Coronary artery (tissue), 2 donors: ENCODE measurements around the gene IL17RE.
A peak's percentile ranks its signal among the peaks of the same experiment; 100 is the strongest.
"Not testable (repeated sequence)": the region's sequence is repeated elsewhere in the genome, so short reads cannot be mapped to it uniquely, and the experiment has no call there.

ENCODE experiments used
- DNase-seq: peaks from one replicate; pipeline ENCODE4 v3.0.0-alpha.2; 2017; ENCODE audit warnings: low spot score
- H3K27ac ChIP-seq, 2 donors: fragments of 200-600 bp; sonication (generic); one replicate each; pipeline ENCODE4 v1.5.1; 2016 to 2019
- H3K4me3 ChIP-seq: fragments of 200-600 bp; sonication (generic); 2 replicates; pipeline ENCODE4 v1.5.1; 2016; ENCODE audit warnings: mild to moderate bottlenecking, moderate library complexity
- CTCF ChIP-seq: fragments of 200-600 bp; sonication (generic); IDR thresholded peaks from one replicate; pipeline ENCODE4 v1.5.1; 2019; ENCODE audit warnings: antibody characterized with exemption

IL17RE gene

DNA sequence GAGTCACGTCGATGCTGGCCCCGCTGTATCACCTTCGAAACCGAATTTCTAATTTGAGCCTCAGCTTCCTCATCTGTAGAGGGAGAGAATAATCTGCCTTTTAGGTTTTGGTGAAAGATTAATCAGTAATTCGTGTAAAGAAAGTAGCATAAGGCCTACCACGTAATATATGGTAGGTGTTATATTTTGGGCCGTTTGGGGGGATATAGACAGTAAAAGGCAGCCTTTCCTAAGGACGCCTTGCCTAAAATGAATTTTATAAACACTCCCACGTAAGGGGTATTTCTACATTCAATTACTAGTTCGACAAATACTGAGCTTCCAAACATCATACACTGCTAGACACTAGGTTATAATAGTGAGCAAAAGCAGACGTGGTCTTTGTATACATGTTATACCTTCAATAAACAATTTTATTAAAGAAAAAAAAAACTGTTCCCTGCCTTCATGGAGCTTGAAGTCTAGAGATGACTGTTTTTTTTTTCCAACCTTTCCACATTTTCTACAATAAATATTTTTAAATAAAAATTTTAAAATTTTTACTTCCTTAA, 11.5 kb upstream of the IL17RE start:
- DNase-seq, result no peak
- peak overlapping the region; percentile 88 for H3K4me3 ChIP-seq
- peak overlapping the region; percentile 95 to 96 for H3K27ac ChIP-seq
- TF ChIP-seq CTCF, result no peak

GRCh38 chr3:9893739-9894138, 8.9 kb upstream of the IL17RE start:
- DNase-seq, result no peak
- Histone ChIP-seq H3K27ac (peak overlapping the region in 1 of 2 donors; percentile 8), H3K4me3 (no peak overlapping the region)
- TF ChIP-seq CTCF, result no peak

DNA sequence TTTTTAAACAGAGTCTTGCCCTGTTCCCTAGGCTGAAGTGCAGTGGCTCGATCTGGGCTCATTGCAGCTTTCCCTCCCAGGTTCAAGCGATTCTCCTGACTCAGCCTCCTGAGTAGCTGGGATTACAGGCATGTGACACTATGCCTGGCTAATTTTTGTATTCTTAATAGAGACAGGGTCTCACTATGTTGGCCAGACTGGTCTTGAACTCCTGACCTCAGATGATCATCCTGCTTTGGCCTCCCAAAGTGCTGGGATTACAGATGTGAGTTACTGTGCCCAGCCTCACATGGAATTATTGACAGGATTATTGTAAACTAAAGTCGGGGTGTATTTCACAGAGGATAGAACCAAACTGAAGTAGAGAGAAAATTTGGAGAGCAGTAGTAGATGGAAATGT, 6.9 kb upstream of the IL17RE start:
- not testable (repeated sequence) for H3K27ac ChIP-seq, H3K4me3 ChIP-seq, DNase-seq

DNA sequence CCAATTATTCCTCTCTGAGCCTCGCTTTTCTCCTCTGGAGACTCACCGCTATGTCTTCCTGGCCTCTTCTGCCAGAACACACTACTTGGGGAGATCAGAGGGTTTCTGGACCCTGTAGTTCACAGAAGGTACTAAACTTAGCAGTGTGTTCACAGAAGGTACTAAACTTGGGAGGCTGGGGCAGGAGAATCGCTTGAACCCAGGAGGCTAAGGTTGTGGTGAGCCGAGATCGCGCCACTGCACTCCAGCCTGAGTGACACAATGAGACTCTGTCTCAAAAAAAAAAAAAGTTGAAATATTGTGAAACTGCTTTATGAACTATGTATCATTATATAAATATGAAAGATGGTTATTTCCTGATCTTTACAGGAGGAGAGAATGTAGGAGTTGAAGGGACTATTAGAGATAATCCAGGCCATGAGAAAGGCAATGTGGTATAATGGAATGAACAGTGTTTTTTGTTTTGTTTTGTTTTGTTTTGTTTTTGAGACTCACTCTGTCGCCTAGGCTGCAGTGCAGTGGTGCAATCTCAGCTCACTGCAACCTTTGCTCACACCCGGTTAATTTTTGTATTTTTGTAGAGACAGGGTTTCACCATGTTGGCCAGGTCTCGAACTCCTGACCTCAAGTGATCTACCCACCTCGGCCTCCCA, 5.8 kb upstream of the IL17RE start:
- not testable (repeated sequence) for DNase-seq, H3K27ac ChIP-seq, H3K4me3 ChIP-seq

GRCh38 chr3:9897408-9898372, 5.0 kb upstream of the IL17RE start:
- no peak for TF ChIP-seq CTCF
- DNase-seq, result no peak
- no peak overlapping the region for H3K4me3 ChIP-seq
- no peak overlapping the region for H3K27ac ChIP-seq

DNA sequence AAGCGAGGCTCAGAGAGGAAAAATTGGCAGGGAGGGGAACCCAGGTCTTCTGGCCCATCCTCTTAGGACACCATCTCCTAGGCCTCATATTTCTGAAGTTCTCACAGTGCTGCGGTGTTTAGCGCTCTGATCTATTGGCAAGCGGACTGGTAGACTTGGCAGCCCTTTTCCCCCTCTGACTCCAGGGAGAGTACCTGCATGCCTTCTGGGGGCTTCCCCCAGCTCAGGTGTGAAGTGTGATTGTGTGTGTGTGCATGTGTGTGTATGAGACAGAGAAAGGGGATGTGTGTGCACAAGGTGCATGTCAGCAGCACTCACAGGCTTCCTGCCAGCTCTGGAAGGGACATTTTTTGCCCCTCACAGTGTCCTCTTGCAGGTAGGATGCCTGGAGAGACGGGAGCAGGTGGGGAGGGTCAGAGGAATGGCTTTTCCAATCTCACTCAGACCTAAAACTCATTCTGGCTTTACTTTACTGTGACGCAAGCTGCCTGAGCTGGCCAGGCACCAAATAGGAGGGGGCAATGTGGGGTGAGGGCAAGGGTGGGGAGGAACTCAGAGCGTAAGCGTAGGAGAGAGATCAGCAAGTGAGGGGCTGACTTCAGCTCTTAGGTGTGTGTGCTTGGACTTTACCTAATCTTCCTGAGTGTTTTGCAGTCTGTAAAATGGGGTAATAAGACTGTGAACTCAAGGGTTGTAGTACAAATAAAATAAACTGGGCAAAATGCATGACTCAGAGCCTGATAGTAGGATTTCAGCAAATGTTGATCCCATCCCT, 4.0 kb upstream of the IL17RE start:
- DNase-seq, result no peak
- TF ChIP-seq CTCF, result no peak
- Histone ChIP-seq H3K27ac (no peak overlapping the region), H3K4me3 (no peak overlapping the region)

- no peak for DNase-seq
- H3K27ac ChIP-seq, result no peak overlapping the region
- H3K4me3 ChIP-seq, result no peak overlapping the region
- no peak for TF ChIP-seq CTCF
Observed at GRCh38 chr3:9899289-9899791, 3.3 kb upstream of the IL17RE start.

- not testable (repeated sequence) for H3K27ac ChIP-seq, DNase-seq, H3K4me3 ChIP-seq
Observed at GRCh38 chr3:9900965-9901415, 1.7 kb upstream of the IL17RE start.
